GM21717 (cell line): ENCODE results near the gene RIPOR3.
"Not testable (repeated sequence)": the region's sequence is repeated elsewhere in the genome, so short reads cannot be mapped to it uniquely, and the experiment has no call there.

Experiments used
- ATAC-seq: cut with Tn5 transposase; IDR thresholded peaks from one replicate; pipeline ENCODE4 v1.9.1; 2021; ENCODE audit warnings: mild to moderate bottlenecking, moderate library complexity; ENCODE audit not compliant: unreplicated experiment

The RIPOR3 gene

DNA sequence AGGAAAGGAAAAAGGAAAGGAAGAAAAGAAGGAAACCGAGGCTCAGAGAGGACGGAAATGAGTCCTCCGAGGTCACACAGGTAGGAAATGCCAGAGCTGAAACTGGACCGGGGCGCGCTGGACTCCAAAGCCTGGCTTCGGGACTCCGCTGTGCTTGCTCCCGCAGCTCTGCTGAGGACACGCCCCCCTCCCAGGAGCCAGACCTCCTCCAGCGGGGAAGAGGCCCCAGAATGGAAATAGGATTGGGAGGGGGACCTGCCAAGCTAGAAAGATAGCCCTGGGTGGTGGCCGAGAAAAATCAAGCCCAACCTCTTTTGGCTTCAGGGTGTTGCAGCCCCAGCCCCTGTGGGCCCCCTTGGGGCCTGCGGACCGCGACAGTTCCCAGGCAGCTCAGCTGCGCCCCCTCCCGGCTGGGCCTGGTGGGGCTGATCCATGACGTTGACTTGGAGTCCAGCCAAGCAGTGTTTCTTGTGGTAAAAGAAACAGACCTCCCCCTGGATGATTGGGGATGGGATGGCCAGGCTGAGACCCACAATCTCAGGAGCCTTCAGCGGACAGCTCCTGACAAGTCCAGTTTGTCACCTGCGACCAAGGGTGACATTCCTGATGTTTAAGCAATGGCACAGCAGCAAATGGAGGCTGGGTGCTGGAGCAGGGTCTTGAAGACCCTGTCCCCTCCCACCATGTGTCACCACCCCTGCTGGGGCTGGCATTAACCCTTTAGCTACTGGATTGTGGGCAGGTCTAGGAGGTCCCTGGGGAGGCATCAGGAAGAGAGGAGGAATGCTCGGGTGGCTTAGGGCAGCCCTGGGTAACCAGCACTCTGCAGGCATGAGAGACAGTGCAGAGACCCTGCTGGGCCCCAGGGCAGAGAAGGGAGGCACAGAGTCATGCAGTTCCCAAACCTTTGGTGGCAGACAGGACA, 55.4 kb downstream of the RIPOR3 start:
- no peak for ATAC-seq

DNA sequence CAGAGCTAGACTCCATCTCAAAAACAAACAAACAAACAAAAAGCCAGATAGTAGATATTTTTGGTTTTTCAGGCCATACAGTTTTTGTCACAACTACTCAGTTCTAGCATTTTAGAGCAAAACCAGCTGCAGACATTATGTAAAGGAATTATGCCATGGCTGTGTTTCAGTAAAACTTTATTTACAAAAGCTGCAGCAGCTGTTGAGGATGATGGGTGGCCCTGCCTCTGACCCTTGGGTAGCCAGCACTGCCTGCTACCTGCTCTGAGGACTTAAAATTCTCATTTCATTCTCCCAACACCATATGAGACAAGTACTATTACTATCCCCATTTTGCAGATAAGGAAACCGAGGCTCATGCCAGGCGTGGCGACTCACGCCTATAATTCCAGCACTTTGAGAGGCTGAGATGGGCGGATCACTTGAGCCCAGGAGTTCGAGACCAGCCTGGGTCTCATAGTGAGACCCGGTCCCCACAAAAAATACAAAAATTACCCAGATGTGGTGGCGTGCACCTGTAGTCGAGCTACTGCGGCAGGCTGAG, 56.3 kb downstream of the RIPOR3 start:
- no peak for ATAC-seq

DNA sequence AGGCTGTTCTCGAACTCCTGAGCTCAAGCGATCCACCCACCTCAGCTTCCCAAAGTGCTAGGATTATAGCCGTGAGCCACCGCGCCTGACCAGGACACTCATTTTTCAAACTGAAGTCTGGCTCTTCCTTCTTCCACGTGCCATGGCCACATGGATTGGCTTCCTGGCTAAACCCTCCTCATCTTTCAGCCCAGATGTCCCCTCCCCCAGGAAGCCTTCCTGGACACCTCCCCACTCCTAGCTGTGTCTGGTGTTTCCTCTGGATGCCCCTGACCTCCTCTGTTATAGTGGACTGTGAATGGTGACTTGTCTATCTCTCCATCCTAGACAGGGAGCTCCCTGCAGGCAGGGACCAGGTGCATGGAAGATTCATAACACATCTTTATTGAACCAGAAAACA, 57.2 kb downstream of the RIPOR3 start:
- no peak for ATAC-seq

DNA sequence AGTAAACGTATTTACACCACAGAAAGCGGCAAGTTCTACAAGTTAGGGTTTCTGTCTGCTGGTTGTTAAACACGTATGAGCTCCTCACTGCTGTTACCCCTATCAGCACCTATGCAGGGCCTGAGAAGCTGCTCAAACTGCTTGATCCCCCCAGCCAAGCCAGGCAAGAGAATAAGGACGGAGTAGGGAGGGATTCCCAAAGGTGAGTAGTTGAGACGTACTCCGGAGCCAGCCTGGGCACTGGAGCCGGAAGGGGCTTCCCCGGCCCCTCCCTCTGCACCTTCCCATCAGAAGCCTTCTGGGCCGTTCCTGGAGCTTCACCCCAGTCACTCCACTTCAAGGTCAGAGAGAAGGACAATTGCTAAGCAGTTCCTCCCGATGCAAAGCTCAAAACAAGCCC, 58.0 kb downstream of the RIPOR3 start:
- no peak for ATAC-seq

DNA sequence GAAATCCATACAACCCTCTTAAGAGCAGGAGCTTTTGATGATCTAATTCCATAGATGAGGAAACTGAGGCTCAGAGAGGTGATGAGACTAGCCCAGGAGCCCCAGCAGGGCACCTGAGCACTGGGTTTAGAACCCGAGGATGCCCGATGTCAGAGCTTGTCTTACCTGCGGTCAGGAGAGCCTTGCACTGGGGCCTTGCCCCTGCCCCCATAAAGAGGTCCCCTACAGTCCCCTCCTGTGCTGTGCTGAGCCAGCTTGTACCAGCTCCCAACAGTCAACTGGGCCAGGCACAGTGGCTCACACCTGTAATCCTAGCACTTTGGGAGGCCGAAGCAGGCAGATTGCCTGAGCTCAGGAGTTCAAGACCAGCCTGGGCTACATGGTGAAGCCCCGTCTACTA, 58.6 kb downstream of the RIPOR3 start:
- ATAC-seq, result no peak

DNA sequence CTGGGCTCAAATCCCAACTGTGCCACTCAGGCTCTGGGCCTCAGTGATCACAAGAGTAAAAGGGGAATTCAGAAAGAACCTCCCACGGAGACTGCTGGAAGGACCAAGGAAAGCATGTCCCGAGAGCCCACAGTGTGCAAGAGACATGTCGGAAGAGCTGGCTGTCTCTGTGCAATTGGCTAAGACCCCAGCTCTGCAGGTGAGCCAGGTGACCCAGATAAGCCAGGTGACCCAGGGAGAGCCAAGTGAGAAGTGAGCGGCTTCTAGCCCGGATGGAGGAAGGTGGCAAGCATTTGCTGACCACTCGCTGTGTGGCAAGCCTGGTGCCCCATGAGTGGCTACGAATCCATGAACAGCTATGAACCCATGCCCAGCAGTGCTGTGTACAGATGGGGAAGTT, 59.1 kb downstream of the RIPOR3 start:
- no peak for ATAC-seq

DNA sequence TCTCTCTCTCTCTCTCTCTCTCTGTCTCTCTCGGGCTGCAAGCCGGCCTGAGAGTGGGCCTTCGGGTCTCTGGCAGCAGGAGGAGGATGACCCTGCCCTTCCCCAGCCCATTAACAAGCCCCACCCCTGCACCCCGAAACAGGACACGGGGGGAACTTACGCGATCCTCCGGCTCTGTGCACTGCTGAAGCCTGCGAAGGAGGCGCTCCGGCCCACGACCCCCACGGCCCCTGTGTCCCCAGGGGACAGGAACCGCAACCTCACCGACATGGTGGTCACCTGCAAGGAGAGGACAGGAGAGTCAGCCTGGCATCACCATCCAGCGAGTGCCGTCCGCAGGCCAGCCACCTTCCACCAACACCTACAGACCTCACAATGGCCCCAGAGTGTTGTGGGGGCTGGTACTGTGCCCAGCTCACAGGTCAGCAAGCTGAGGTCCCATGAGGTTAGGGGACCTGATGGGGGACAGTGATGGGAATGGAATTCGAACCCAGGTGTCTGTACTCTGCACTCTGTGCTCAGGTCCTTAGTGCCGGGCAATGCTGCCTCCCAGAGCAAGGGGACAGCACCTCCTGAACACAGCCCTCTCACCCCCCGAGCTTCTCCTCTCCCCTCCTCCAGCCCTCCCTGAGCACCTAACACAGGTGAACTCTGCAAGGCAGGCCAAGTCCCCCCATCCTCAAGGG, 60.6 kb downstream of the RIPOR3 start:
- ATAC-seq, result no peak

DNA sequence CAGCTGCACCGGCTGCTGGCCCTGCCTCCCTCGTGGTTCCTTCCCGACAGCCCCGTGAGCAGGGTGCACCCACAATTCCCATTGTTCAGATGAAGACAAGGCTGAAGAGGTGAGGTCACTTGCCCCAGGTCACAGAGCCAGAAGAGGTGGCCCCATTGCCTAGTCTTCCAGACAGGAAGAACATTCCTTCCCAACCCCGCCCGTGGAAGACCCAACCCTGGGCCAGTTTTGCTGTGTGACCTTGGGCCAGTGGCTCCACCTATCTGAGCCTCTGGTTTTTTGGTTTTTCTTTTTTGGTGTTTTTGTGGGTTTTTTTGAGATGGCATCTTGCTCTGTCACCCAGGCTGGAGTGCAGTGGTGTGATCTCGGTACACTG, 61.7 kb downstream of the RIPOR3 start:
- ATAC-seq, result no peak

DNA sequence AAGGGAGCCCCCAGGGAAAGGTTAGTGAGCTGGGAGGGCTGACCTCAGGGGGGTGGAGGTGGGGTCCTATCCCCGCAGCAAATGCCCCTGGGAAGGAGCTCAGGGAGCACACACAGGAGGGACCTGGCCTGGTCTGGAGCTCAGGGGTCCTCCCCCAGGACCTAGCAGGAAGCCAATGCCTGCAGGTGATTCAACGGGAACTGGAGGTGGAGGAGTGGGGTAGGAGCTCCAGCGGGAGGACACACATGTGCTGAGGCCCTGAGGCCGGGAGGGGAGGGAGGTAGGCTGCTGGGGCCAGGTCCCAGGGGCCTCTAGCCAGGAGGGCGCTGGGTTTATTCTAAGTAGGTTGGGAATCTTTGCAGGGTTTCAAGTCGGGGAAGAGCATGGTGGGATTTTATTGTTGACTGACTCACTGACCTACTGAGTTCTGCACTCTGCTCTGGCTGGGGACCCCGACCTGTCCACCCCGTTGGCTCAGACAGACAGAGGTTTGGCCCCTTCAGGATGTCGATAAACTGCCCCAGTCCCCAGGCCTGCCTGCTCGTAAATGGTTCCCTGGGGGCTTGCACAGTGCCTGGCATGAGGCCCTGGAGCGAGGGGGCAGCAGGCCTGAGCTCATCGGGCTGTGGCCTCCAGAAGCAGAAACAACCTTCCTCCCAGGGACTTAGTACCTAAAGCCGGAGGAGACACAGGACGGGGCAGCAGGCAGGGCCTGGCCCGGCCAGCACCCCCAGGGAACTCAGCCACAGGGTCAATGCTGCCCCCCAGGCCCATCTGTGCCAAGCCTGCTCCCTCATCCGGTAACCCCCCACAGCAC, 62.3 kb downstream of the RIPOR3 start:
- no peak for ATAC-seq

DNA sequence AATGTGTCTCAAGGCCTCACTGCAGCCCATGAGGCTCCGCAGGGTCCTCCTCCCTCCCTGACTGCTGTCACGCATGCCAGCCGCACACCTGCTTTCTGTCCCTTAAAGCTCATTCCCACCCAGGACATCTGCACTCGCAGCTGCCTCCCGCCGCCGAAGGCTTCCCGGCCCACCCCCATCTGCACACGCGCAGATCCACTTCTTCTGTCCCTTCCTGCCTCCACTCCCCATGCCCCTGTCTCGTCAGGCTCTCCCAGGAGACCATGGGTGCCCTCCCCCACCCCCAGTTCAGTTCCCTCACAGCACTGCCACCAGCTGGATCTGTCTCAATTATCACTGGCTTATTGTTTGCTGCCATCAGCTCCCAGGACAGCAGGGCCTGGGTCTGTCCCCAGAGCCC, 63.0 kb downstream of the RIPOR3 start:
- ATAC-seq, result no peak

DNA sequence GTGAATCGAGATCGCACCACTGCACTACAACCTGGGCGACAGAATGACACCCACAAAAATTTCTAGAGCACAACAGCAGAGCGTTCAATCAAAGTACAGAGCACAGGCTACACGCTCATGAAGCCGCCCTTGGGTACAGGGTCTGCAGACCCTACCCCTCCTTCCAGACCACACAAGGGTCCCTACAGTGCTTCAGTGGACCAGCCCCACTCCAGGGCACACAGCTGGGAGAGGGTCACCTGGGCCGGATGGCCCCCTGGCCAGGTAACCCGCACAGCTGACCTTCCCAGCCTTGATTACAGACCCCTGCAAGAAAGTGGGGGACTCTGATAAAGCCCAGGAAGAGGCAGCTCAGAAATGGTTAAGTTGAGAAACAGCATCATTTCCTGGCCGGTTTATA, 63.6 kb downstream of the RIPOR3 start:
- no peak for ATAC-seq

DNA sequence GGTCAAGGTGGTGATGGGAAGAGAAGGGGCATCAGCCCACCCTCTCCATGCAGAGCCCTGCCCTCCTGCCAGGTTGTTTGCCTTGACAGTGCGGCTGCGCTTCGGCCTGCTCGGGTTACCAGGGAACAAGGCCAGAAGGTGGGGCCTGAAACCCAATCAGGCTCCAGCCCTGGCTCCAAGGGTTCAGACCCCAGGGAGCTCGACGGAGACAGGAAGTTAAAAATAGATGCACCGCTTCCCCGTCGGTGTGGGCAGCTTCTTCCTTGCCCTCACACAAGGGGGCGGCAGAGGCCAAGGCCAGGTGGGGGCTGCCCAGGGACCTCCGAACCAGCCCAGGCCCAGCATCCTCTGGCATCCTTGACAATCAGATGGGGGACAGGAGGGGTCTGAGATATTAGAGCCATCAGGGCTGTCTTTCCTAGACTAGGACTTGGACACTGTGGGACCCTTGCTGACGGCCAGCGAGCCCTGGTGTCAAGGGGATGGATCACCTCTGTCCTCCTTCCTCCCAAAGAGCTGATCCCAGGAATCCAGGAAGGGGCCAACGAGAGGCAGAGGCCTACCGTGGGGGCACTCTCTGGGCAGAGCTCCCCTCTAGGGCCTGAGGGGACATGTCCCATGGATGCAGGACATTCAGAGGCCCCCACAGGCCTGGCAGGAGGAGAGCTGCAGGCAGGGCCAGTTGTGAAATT, 65.2 kb downstream of the RIPOR3 start:
- ATAC-seq, result no peak

DNA sequence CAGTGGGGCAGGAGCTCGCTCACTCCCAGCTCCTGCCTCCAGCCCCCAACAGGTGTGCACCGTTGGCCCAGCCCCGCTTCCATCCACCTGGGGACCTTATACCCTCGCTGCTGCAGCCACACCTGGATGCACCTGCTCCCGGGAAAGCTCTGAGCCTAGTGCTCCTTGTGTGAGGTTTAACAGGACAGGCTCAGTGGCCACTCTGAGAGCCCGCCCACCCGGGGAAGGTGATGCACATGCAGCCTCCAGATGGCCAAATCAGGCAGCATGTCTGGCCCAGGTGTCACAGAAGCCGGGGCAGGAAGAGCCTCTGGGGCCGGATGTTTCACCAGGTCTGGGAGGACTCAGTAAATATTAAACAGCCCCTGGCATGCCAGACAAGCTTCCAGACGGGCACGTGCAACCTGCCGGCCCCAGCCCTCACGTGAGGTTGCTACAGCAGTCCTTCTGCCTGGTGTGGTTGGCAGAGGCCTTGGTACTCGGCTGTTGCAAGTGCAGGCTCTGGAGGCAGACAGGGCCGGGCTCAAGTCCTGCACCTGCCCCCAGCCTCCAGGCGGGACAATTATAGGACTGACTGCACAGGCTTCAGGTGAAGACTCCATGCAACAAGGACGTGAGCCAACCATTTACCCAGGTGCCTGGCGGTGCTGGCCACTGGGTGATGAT, 66.9 kb downstream of the RIPOR3 start:
- no peak for ATAC-seq

DNA sequence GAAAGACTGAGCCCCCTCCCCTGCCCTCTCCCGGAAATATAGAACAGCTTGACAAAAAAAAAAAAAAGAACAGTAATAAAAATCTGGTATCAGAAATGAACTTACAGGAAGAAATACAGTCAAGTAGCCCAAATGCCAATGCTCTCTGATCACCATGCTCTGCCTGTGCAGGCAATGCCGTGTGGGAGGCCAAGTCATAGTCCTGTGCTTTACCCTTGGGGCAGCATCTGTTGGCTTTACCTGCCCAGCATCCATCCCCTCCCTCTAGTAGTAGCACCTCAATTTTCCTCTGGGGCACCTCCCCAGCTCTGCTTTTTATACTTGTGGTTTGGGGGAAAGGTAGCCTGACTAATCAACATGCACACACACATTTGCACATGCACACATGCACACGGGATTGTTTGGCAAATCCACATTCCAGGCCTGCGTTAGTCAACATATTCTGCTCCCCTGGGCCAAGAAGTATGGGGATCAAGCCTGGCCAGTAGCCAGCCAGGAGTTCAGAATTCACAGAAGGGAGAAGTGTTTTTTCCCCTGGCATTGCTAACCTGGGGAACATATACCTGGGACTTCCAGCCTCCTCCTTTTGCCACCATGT, 70.2 kb downstream of the RIPOR3 start:
- no peak for ATAC-seq

DNA sequence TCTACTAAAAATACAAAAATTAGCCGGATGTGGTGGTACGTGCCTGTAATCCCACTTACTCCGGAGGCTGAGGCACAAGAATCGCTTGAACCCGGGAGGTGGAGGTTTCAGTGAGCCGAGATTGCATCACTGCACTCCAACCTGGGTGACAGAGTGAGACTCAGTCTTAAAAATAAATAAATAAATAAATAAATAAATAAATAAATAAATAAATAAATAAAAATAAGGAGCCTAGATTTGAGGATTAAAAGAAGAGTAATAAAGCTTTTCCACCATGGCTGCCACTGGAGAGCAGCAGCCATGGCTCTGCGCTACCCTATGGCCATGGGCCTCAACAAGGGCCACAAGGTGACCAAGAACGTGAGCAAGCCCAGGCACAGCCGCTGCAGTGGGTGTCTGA, 70.9 kb downstream of the RIPOR3 start:
- not testable (repeated sequence) for ATAC-seq

DNA sequence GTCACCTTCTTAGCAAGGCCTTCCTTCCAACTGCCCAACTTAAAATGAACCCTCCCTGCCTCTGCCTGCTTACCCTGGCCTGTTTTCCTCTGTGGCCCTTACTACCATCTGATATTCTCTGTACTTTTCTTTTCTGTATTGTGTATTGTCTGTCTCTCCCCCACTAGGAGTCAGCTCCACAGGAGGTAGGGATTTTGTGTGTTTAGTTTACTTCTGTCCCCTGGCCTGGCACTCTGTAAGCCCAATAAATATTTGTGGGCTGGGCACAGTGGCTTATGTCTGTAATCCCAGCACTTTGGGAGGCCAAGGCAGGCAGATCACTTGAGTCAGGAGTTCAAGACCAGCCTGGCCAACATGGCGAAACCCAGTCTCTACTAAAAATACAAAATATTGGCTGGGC, 72.8 kb downstream of the RIPOR3 start:
- no peak for ATAC-seq

DNA sequence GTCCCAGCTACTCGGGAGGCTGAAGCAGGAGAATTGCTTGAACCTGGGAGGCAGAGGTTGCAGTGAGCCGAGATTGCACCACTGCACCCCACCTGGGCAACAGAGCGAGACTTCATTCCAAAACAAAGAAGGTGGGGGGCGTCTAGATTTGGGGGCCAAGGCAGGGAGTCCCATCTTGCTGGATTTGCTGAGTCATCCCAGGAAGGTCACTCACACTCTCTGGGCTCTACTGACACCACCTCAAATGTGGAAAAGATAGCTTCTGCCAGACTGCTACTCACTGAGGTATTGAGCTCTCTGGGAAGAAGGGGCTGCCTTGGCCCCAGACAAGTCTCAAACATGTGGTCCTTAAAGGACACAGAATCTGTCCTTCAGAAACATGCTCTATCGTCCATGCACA, 74.3 kb downstream of the RIPOR3 start:
- ATAC-seq, result no peak

DNA sequence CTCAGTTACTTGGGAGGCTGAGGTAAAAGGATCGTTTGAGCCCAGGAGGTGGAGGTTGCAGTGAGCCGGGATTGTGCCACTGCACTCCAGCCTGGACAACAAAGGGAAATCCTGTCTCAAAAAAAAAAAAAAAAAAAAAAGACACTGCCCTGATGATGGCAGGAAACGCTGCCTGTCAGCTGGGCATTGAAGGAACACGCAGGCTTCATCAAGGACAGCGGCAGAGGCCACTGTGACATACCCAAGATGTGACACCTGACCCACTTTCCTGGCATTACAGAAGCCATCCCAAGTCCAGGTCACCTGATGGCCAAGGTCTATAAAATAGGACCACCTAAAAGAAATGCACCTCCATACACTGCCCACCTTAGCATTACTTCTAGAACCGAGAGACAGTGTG, 75.9 kb downstream of the RIPOR3 start:
- ATAC-seq, result no peak

DNA sequence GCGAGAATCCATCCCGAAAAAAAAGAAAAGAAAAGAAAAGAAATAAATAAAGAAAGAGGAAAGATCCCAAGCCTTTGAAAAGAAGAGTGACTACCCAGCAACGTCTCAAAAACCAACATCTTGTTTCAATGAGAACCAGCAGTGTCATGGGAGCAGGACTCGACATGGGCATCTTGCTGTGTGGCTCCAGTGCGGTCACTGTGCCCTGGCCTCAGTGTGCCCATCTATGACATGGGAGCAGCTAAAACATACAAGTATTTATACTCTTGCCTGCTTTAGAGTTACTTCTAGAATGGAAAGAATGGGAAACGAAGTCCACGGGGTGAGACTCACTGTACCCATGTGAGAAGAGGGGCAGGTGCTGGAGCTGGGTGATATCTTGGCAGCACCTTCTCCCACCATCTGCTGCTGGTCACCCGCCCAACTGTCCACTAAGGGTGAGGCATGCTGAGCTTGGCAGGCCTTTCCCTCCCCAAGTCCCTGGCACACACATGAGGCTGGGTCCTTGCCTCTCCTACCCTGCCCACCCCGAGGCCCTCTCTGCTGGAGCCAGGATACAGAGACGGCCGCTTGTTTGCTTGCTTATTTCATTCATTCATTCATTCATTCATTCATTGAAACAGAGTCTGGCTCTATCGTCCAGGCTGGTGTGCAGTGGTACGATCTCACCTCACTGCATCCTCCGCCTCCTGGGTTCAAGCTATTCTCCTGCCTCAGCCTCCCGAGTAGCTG, 77.7 kb downstream of the RIPOR3 start:
- ATAC-seq, result no peak
